Activated CD4-positive, alpha-beta memory T cell treated with anti-CD3 and anti-CD28 coated beads, Interleukin-2, amount 10 ng/mL, durations not matched to agents 7 days and 5 days (primary cell): Measurements from ENCODE around the gene CELSR2. TPM values are rescaled to one million over a fixed set of nuclear protein-coding genes. Genes with fewer than 3 reads are reported as not detected.
A peak's percentile ranks its signal among the peaks of the same experiment; 100 is the strongest.

Source experiments
- CTCF ChIA-PET: fragments of 350-600 bp; sonication (Branson Sonifier 250); formaldehyde crosslinking; loops from one replicate; lab custom pipeline; 2021; ENCODE audit warnings: antibody characterized with exemption, inconsistent platforms; lab: Charles Lee
- POLR2A ChIA-PET: fragments of 350-600 bp; sonication (Branson Sonifier 250); formaldehyde crosslinking; loops from one replicate; lab custom pipeline; 2021; ENCODE audit warnings: antibody characterized with exemption; lab: Charles Lee
- DNase-seq: peaks from one replicate; pipeline ENCODE4 v3.0.0-alpha.2; 2020
- H3K27ac Mint-ChIP-seq: one replicate; pipeline ENCODE4 v1.8.0; 2021; ENCODE audit warnings: mild to moderate bottlenecking, mixed read lengths
- H3K27me3 Mint-ChIP-seq: one replicate; pipeline ENCODE4 v1.8.0; 2021; ENCODE audit warnings: mixed read lengths
- H3K36me3 Mint-ChIP-seq: one replicate; pipeline ENCODE4 v1.8.0; 2021; ENCODE audit warnings: low read depth, mixed read lengths
- H3K4me1 Mint-ChIP-seq: one replicate; pipeline ENCODE4 v1.8.0; 2021; ENCODE audit warnings: mixed read lengths
- H3K4me3 Mint-ChIP-seq: one replicate; pipeline ENCODE4 v1.8.0; 2021; ENCODE audit warnings: mild to moderate bottlenecking, mixed read lengths
- H3K9me3 Mint-ChIP-seq: one replicate; pipeline ENCODE4 v1.8.0; 2021; ENCODE audit warnings: mixed read lengths
- total RNA-seq, 2 experiments: library from RNA; stranded (reverse); gene quantifications; one replicate each; pipeline ENCODE4 v1.2.3, GENCODE V29; 2021

CELSR2 gene
- total RNA-seq, 2 experiments from 2014 or later = 2.0 to 2.2 TPM

DNA sequence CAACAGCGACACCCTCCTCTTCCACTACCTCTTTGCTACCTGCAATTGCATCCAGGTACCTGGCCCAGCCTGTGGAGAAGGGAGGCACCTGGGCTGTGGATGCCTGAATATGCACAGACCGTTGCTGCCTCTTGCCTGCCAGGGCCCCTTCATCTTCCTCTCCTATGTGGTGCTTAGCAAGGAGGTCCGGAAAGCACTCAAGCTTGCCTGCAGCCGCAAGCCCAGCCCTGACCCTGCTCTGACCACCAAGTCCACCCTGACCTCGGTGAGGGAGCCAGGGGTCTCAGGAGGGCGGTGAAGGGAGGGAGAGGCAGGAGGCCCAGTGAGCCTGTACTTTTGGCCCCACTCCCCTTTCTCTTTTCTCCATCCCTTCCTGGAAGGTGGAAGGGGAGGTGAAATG is 22.1 kb downstream of the CELSR2 start:
- DNase-seq = no peak
- ChIA-PET POLR2A (no interaction called here), CTCF (no interaction called here)
- Mint-ChIP-seq H3K4me3 (no peak overlapping the region), H3K4me1 (peaks cover 12% of the 10 kb centered on the region), H3K27ac (no peak overlapping the region), H3K36me3 (no peaks in the 10 kb centered on the region), H3K27me3 (no peaks in the 10 kb centered on the region), H3K9me3 (no peaks in the 10 kb centered on the region)

GRCh38 chr1:109272021-109272799 is 22.9 kb downstream of the CELSR2 start:
- H3K36me3 Mint-ChIP-seq = no peaks in the 10 kb centered on the region
- no peak overlapping the region for H3K27ac Mint-ChIP-seq
- H3K27me3 Mint-ChIP-seq = no peaks in the 10 kb centered on the region
- no peaks in the 10 kb centered on the region for H3K9me3 Mint-ChIP-seq
- DNase-seq = no peak
- POLR2A ChIA-PET = no interaction called here
- H3K4me1 Mint-ChIP-seq = peaks cover 15% of the 10 kb centered on the region
- H3K4me3 Mint-ChIP-seq = no peak overlapping the region
- CTCF ChIA-PET = no interaction called here

- CTCF ChIA-PET = no interaction called here
- DNase-seq = no peak
- no peak overlapping the region for H3K4me3 Mint-ChIP-seq
- POLR2A ChIA-PET = no interaction called here
- no peaks in the 10 kb centered on the region for H3K9me3 Mint-ChIP-seq
- H3K36me3 Mint-ChIP-seq = peaks cover under 1% of the 10 kb centered on the region
- no peaks in the 10 kb centered on the region for H3K27me3 Mint-ChIP-seq
- H3K27ac Mint-ChIP-seq = no peak overlapping the region
- H3K4me1 Mint-ChIP-seq = peaks cover 19% of the 10 kb centered on the region
Observed at GRCh38 chr1:109272831-109273547, 23.6 kb downstream of the CELSR2 start.

GRCh38 chr1:109273570-109274288 is 24.4 kb downstream of the CELSR2 start:
- ChIA-PET POLR2A (no interaction called here), CTCF (no interaction called here)
- peaks cover 4% of the 10 kb centered on the region for H3K36me3 Mint-ChIP-seq
- no peak overlapping the region for H3K4me3 Mint-ChIP-seq
- no peak overlapping the region for H3K27ac Mint-ChIP-seq
- no peaks in the 10 kb centered on the region for H3K27me3 Mint-ChIP-seq
- no peak for DNase-seq
- H3K9me3 Mint-ChIP-seq = no peaks in the 10 kb centered on the region
- peaks cover 20% of the 10 kb centered on the region for H3K4me1 Mint-ChIP-seq

DNA sequence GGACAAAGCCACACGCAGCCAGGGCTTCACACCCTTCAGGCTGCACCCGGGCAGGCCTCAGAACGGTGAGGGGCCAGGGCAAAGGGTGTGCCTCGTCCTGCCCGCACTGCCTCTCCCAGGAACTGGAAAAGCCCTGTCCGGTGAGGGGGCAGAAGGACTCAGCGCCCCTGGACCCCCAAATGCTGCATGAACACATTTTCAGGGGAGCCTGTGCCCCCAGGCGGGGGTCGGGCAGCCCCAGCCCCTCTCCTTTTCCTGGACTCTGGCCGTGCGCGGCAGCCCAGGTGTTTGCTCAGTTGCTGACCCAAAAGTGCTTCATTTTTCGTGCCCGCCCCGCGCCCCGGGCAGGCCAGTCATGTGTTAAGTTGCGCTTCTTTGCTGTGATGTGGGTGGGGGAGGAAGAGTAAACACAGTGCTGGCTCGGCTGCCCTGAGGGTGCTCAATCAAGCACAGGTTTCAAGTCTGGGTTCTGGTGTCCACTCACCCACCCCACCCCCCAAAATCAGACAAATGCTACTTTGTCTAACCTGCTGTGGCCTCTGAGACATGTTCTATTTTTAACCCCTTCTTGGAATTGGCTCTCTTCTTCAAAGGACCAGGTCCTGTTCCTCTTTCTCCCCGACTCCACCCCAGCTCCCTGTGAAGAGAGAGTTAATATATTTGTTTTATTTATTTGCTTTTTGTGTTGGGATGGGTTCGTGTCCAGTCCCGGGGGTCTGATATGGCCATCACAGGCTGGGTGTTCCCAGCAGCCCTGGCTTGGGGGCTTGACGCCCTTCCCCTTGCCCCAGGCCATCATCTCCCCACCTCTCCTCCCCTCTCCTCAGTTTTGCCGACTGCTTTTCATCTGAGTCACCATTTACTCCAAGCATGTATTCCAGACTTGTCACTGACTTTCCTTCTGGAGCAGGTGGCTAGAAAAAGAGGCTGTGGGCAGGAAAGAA is 25.5 kb downstream of the CELSR2 start:
- no peak overlapping the region for H3K27ac Mint-ChIP-seq
- no peak for DNase-seq
- no peak overlapping the region for H3K4me3 Mint-ChIP-seq
- H3K9me3 Mint-ChIP-seq = no peaks in the 10 kb centered on the region
- CTCF ChIA-PET = interaction anchor here (5.3 kb wide), 1 partner anchor 125 kb away, joined by 144 read pairs; the partner anchor contains the start of gene SORT1
- POLR2A ChIA-PET = no interaction called here
- peaks cover 20% of the 10 kb centered on the region for H3K4me1 Mint-ChIP-seq
- H3K27me3 Mint-ChIP-seq = no peaks in the 10 kb centered on the region
- peaks cover 11% of the 10 kb centered on the region for H3K36me3 Mint-ChIP-seq

DNA sequence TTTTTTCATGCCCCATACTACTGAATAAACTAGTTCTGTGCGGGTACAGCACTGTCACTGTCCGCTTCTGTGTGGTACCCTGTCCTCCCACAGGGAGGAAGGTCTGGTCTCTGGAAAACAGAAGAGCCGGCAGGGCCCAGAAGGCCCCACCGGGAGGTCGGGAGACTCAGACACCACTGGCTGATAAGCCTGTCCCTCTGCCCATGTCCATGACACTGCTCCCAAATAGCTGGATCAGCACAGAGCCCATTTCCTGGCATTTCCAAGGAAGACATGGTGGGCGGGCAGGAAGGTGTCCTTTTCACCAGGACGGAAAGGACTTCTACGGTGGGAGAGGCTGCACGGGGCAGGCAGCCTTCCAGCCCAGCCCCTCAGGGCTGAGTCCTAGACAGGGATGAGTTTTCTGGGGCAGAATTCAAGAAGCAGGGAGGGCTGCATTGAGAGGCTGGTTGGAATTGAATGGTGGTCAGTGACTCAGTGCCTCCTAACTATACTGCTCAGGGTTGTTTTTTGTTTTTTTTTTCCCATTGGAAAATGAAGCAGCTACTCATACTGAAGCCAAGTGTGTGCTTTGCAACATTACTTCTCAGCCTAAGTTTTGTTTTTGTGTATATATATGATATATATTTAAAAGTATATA is 26.5 kb downstream of the CELSR2 start:
- ChIA-PET CTCF (interaction anchor here (2.6 to 5.3 kb wide), 3 partner anchors 10 to 255 kb away, joined by 10 to 144 read pairs (median 57); partner anchors contain the start of gene SORT1), POLR2A (interaction anchor here (0.9 kb wide), 1 partner anchor 272 kb away, joined by 3 read pairs; the partner anchor contains the start of gene GNAI3)
- H3K27me3 Mint-ChIP-seq = no peaks in the 10 kb centered on the region
- H3K4me3 Mint-ChIP-seq = no peak overlapping the region
- H3K27ac Mint-ChIP-seq = no peak overlapping the region
- H3K36me3 Mint-ChIP-seq = peaks cover 18% of the 10 kb centered on the region
- DNase-seq = no peak
- H3K4me1 Mint-ChIP-seq = peaks cover 20% of the 10 kb centered on the region
- H3K9me3 Mint-ChIP-seq = no peaks in the 10 kb centered on the region

DNA sequence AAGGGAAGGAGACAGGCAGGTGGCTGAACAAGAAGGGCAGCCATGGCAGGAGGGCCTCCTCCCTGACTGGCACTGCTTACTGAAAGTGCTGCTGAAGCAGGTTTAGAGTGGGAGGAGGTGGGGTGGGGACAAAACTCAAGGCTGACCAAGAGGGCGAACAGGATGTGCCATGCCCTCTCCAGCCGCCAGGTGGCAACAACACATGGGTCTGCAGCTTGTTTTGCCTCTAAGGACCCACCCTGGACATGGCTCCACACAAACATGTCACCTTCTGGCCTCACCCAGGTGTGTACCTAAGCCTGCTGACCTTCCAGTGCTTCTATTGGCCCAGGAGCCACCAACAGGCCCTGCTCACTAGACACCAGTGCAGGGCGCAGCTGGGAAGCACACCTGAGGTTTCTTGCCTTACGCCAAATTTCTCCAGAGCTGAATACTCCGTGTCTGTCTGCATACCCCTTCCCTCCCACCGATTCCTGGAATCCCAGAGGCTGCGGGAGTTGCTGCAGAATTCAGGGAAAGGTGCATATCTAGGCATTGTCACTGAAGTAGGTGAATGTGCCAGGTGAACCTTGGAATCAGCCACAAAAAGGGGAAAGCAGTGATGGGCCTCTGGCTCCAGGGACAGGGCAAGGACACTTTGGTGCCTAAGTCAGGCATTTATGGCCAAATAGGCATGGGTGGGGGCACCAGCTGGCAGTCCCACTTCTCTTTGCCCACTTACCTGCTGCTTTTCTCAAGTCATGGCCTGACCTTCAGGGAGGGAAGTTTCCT is 28.3 kb downstream of the CELSR2 start:
- Mint-ChIP-seq H3K4me1 (peaks cover 37% of the 10 kb centered on the region), H3K9me3 (no peaks in the 10 kb centered on the region), H3K4me3 (no peak overlapping the region), H3K27ac (peak overlapping the region; percentile 24), H3K36me3 (peaks cover 24% of the 10 kb centered on the region), H3K27me3 (no peaks in the 10 kb centered on the region)
- peak; percentile 77 for DNase-seq
- POLR2A ChIA-PET = interaction anchor here (1.3 to 1.9 kb wide), 5 partner anchors 64 to 255 kb away, joined by 3 to 15 read pairs (median 5); partner anchors contain the start of genes SARS1 and SORT1
- CTCF ChIA-PET = interaction anchor here (1.0 to 5.3 kb wide), 17 partner anchors 8 to 707 kb away, joined by 3 to 144 read pairs (median 5); partner anchors contain the start of genes AHCYL1, PSMA5, SARS1 and SORT1

DNA sequence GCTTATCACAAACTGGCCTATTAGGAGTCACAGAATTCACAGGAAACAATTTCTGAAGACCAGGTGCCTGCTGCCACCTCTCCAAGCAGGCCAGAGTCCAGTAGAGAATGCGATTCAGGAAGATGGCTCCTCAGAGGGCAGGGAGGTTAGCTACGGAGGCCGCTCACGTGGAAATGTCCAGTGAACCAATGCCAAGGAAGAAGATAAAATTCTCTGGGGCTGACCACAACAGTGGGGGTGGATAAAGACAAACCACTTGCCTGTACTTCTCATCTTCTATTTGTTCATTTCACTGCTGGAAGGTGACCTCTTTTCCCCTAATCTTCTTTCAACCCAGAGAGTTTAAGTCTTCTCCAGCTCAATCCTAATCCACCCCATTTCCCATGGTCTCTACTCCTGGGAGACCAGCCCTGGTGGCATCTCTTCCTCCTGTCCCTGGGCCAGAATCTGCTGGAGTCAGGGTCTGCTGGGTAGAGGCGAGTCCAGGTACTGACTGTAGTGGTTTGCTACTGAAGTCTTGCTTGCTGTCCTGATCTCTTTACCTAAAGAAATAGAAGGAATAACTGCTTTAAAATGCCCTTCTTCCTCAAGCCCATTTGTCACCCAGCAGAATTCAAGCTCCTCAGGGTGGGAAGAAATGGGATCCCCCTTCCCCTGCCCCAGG is 30.4 kb downstream of the CELSR2 start:
- H3K27ac Mint-ChIP-seq = no peak overlapping the region
- no peak overlapping the region for H3K4me3 Mint-ChIP-seq
- no peaks in the 10 kb centered on the region for H3K9me3 Mint-ChIP-seq
- peaks cover 43% of the 10 kb centered on the region for H3K4me1 Mint-ChIP-seq
- no peak for DNase-seq
- no peaks in the 10 kb centered on the region for H3K27me3 Mint-ChIP-seq
- H3K36me3 Mint-ChIP-seq = peaks cover 27% of the 10 kb centered on the region
- ChIA-PET CTCF (interaction anchor here (1.0 to 5.3 kb wide), 5 partner anchors 70 to 251 kb away, joined by 3 to 144 read pairs (median 3); partner anchors contain the start of gene SORT1), POLR2A (interaction anchor here (1.4 kb wide), 1 partner anchor 117 kb away, joined by 3 read pairs; no protein-coding TSS in a partner anchor)

DNA sequence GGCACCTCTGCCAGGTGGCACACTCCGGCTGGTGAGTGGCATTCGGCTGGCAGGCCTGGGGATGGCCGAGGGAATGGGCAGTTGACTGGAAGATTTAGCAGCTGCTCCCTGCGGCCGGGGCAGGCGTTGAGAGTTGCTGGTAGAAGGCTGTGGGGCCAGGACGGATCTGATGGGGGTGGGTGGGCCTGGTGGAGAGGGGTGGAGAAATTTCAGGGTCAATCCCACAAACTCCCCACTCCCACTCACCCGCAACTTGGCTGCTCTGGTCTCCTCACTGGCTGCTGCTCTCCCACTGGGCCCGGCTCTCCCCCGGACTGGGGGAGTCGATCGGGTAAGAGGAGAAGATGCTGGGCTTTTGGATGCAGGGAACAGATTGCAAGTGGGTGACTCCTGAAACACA is 31.5 kb downstream of the CELSR2 start:
- Mint-ChIP-seq H3K27me3 (no peaks in the 10 kb centered on the region), H3K4me1 (peaks cover 40% of the 10 kb centered on the region), H3K4me3 (peak overlapping the region; percentile 22), H3K36me3 (peaks cover 27% of the 10 kb centered on the region), H3K27ac (no peak overlapping the region), H3K9me3 (no peaks in the 10 kb centered on the region)
- POLR2A ChIA-PET = no interaction called here
- CTCF ChIA-PET = interaction anchor here (1.4 to 3.0 kb wide), 2 partner anchors 69 to 118 kb away, joined by 3 to 31 read pairs; partner anchors contain the start of gene SORT1
- DNase-seq = no peak

DNA sequence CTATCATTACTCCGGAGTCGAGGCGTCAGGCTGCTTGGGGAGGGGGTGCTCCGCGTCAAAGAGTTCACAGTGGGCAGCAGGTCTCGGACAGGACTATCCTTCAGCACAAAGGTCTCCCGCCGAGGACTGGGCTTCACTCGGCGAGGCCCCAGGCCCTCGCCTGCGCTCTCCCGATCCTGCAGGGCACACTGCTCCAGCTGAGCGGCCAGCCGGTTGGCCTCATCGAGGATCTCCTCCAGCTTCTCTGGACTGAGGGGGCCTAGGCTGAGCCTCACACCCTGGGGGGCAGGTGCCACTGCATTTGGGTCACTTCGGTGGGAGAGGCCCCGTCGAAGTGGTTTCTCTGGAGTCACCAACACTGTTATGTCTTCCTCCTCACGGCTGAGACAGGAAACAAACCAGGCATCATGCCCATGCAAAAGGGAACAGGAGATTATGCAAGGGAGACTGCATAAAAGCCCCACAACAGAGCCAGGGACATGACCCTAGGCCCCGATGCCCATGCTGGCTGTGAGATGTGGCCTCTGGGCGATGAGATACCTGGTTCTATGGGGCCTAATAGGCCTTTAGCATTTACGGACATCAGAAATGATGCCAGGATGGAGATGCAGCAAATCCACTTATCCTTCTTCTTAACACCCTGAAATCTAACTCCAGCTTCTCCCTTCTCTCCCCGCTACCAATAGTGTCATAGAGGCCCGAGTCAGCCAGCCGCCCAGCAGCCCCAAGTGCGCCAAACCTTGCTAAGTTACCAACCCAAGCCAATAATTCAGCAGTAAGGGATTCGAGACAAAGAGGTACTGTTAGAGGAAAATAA is 32.5 kb downstream of the CELSR2 start:
- ChIA-PET POLR2A (interaction anchor here (1.3 to 2.9 kb wide), 7 partner anchors 29 to 267 kb away, joined by 3 to 27 read pairs (median 14); partner anchors contain the start of genes GNAI3, PSMA5, SARS1 and SORT1), CTCF (interaction anchor here (1.0 to 3.0 kb wide), 8 partner anchors 18 to 251 kb away, joined by 3 to 31 read pairs (median 4); partner anchors contain the start of gene SORT1)
- Mint-ChIP-seq H3K36me3 (peaks cover 27% of the 10 kb centered on the region), H3K27ac (peak overlapping the region; percentile 85), H3K4me3 (peak overlapping the region; percentile 99), H3K27me3 (peaks cover 2% of the 10 kb centered on the region), H3K9me3 (no peaks in the 10 kb centered on the region), H3K4me1 (peaks cover 40% of the 10 kb centered on the region)
- no peak for DNase-seq
